PC-3 (cell line): ENCODE results near the gene PYROXD2. TPM values are rescaled to one million over a fixed set of nuclear protein-coding genes. Genes with fewer than 3 reads are reported as not detected.

Experiments used
- ATAC-seq: fragments of 200-7000 bp; cut with Tn5 transposase; 2 replicates; pipeline ENCODE4 v1.9.1; 2020; ENCODE audit warnings: mild to moderate bottlenecking, moderate library complexity
- BruUV-seq: library from RNA; stranded (reverse); fragments of 400-500 nt; replicated peaks from 2 replicates; lab custom pipeline; 2021; lab: Mats Ljungman, UMichigan
- CTCF ChIA-PET: fragments of 300-600 bp; sonication (Branson Sonifier 250); formaldehyde crosslinking; loops from one replicate; lab custom pipeline; 2022; ENCODE audit warnings: antibody characterized with exemption; lab: Charles Lee
- POLR2A ChIA-PET: fragments of 300-600 bp; sonication (Branson Sonifier 250); formaldehyde crosslinking; loops from one replicate; lab custom pipeline; 2022; ENCODE audit warnings: antibody characterized with exemption; ENCODE audit not compliant: unreplicated experiment; lab: Charles Lee
- DNase-seq: peaks from one replicate; pipeline ENCODE4 v3.0.0-alpha.2; 2015
- H2AFZ ChIP-seq: fragments of 300-600 bp; sonication (generic); 2 replicates; pipeline ENCODE4 v1.6.0; 2016; ENCODE audit warnings: antibody characterized with exemption, low read length
- H3F3A ChIP-seq: fragments of 300-600 bp; sonication (generic); one replicate; pipeline ENCODE4 v1.6.0; 2017; ENCODE audit warnings: antibody characterized with exemption, low read length, control low read depth, mild to moderate bottlenecking; ENCODE audit not compliant: unreplicated experiment
- H3K27ac ChIP-seq: fragments of 300-600 bp; sonication (generic); 2 replicates; pipeline ENCODE4 v1.5.1; 2016; ENCODE audit warnings: mild to moderate bottlenecking, low read length
- H3K27me3 ChIP-seq: fragments of 300-600 bp; sonication (generic); 2 replicates; pipeline ENCODE4 v1.6.1; 2016; ENCODE audit warnings: low read length, mixed read lengths
- H3K36me3 ChIP-seq: fragments of 300-600 bp; sonication (generic); 2 replicates; pipeline ENCODE4 v1.6.1; 2016; ENCODE audit warnings: low read depth, mixed run types, low read length, mixed read lengths
- H3K4me1 ChIP-seq: fragments of 300-600 bp; sonication (generic); 2 replicates; pipeline ENCODE4 v1.5.1; 2016; ENCODE audit warnings: low read length; ENCODE audit not compliant: insufficient read depth
- H3K4me2 ChIP-seq: fragments of 300-600 bp; sonication (generic); 2 replicates; pipeline ENCODE4 v1.6.0; 2016; ENCODE audit warnings: low read length
- H3K4me3 ChIP-seq: fragments of 300-600 bp; sonication (generic); 2 replicates; pipeline ENCODE4 v1.5.1; 2016; ENCODE audit warnings: mild to moderate bottlenecking, low read length, mixed read lengths
- H3K79me2 ChIP-seq: fragments of 300-600 bp; sonication (generic); 2 replicates; pipeline ENCODE4 v1.6.1; 2017; ENCODE audit warnings: low read length, mixed read lengths
- H3K9ac ChIP-seq: fragments of 300-600 bp; sonication (generic); 2 replicates; pipeline ENCODE4 v1.6.0; 2016; ENCODE audit warnings: mild to moderate bottlenecking, low read length
- H3K9me2 ChIP-seq: fragments of 300-600 bp; sonication (generic); replicated peaks from 2 replicates; pipeline ENCODE4 v1.6.1; 2016; ENCODE audit warnings: mixed run types, low read length, mixed read lengths
- H3K9me3 ChIP-seq: fragments of 300-600 bp; sonication (generic); 2 replicates; pipeline ENCODE4 v1.6.1; 2016; ENCODE audit warnings: low read length, mixed read lengths
- H4K20me1 ChIP-seq: fragments of 300-600 bp; sonication (generic); 2 replicates; pipeline ENCODE4 v1.6.1; 2016; ENCODE audit warnings: low read length, mixed read lengths
- CTCF ChIP-seq: fragments of 300-600 bp; sonication (generic); conservative IDR thresholded peaks from 2 replicates; pipeline ENCODE4 v1.5.1; 2017; ENCODE audit warnings: antibody characterized with exemption, low read depth, mild to moderate bottlenecking, low read length
- EZH2 ChIP-seq: fragments of 300-600 bp; sonication (generic); IDR thresholded peaks from one replicate; pipeline ENCODE4 v1.6.1; 2017; ENCODE audit warnings: antibody characterized with exemption, mild to moderate bottlenecking, low read length; ENCODE audit not compliant: unreplicated experiment
- EZH2phosphoT487 ChIP-seq: fragments of 300-600 bp; sonication (generic); IDR thresholded peaks from 2 replicates; pipeline ENCODE4 v1.6.1; 2018; ENCODE audit warnings: mild to moderate bottlenecking, antibody characterized with exemption, low read length, borderline replicate concordance
- intact Hi-C: fragments of 100-400 bp; cut with micrococcal nuclease; formaldehyde crosslinking; loops from 2 replicates; pipeline ENCODE4 v1.9.0; 2023
- total RNA-seq: library from RNA; depleted of rRNA; stranded (reverse); fragments of >200 nt; gene quantifications from 2 replicates; pipeline ENCODE4 v1.2.3, GENCODE V29; 2014

The PYROXD2 gene
- total RNA-seq, 1 experiment from 2014 or later, result 3.1 TPM

GRCh38 chr10:98407744-98408241, 7.2 kb downstream of the PYROXD2 start:
- no peaks in the 10 kb centered on the region for H3K79me2 ChIP-seq
- no peaks in the 10 kb centered on the region for H3K9me2 ChIP-seq
- H3K4me1 ChIP-seq, result peaks cover 26% of the 10 kb centered on the region
- H3K27ac ChIP-seq, result no peak overlapping the region
- no peaks in the 10 kb centered on the region for H3K9me3 ChIP-seq
- H3K4me3 ChIP-seq, result no peak overlapping the region
- H3K36me3 ChIP-seq, result no peaks in the 10 kb centered on the region
- no peaks in the 10 kb centered on the region for H4K20me1 ChIP-seq
- no TSS peak for BruUV-seq
- H2AFZ ChIP-seq, result no peak overlapping the region
- no peak overlapping the region for H3K9ac ChIP-seq
- TF ChIP-seq CTCF (no peak), EZH2phosphoT487 (no peak), EZH2 (no peak)
- no peak overlapping the region for H3K4me2 ChIP-seq
- CTCF ChIA-PET, result no interaction called here
- ATAC-seq (no peak), DNase-seq (no peak)
- intact Hi-C loops, result loop anchor here (10.0 kb wide), 1 partner anchor 143 kb away; the partner anchor contains the start of gene LOXL4
- no peaks in the 10 kb centered on the region for H3K27me3 ChIP-seq
- H3F3A ChIP-seq, result no peaks in the 10 kb centered on the region
- POLR2A ChIA-PET, result no interaction called here

GRCh38 chr10:98407017-98407743, 7.8 kb downstream of the PYROXD2 start:
- no peaks in the 10 kb centered on the region for H3K9me3 ChIP-seq
- H3F3A ChIP-seq, result no peaks in the 10 kb centered on the region
- ChIA-PET CTCF (no interaction called here), POLR2A (no interaction called here)
- no peak overlapping the region for H3K4me2 ChIP-seq
- no peak overlapping the region for H2AFZ ChIP-seq
- TF ChIP-seq CTCF (no peak), EZH2 (no peak), EZH2phosphoT487 (no peak)
- no peaks in the 10 kb centered on the region for H3K36me3 ChIP-seq
- H4K20me1 ChIP-seq, result no peaks in the 10 kb centered on the region
- H3K79me2 ChIP-seq, result no peaks in the 10 kb centered on the region
- H3K27ac ChIP-seq, result no peak overlapping the region
- intact Hi-C loops, result loop anchor here (10.0 kb wide), 1 partner anchor 142 kb away; the partner anchor contains the start of gene LOXL4
- H3K4me1 ChIP-seq, result peaks cover 26% of the 10 kb centered on the region
- no peaks in the 10 kb centered on the region for H3K9me2 ChIP-seq
- DNase-seq (no peak), ATAC-seq (no peak)
- H3K4me3 ChIP-seq, result no peak overlapping the region
- no peaks in the 10 kb centered on the region for H3K27me3 ChIP-seq
- H3K9ac ChIP-seq, result no peak overlapping the region
- BruUV-seq, result no TSS peak

- peaks cover 26% of the 10 kb centered on the region for H3K4me1 ChIP-seq
- no peak for TF ChIP-seq EZH2phosphoT487
- TF ChIP-seq CTCF, result no peak
- TF ChIP-seq EZH2, result no peak
These were observed 9.6 kb downstream of the PYROXD2 start for GRCh38 chr10:98405422-98405821.

More at GRCh38 chr10:98405422-98405821, 9.6 kb downstream of the PYROXD2 start:
- Histone ChIP-seq H4K20me1 (no peaks in the 10 kb centered on the region), H3F3A (no peaks in the 10 kb centered on the region), H2AFZ (no peak overlapping the region), H3K36me3 (no peaks in the 10 kb centered on the region), H3K9ac (peak overlapping the region; percentile 74), H3K4me2 (peak overlapping the region; percentile 72; the same call in 1 of the 2 replicates), H3K4me3 (no peak overlapping the region), H3K27me3 (no peaks in the 10 kb centered on the region), H3K79me2 (no peaks in the 10 kb centered on the region), H3K9me2 (no peaks in the 10 kb centered on the region), H3K27ac (peak overlapping the region; percentile 97), H3K9me3 (no peaks in the 10 kb centered on the region)
- POLR2A ChIA-PET, result no interaction called here
- ATAC-seq (no peak), DNase-seq (no peak)
- CTCF ChIA-PET, result no interaction called here
- intact Hi-C loops, result loop anchor here (2.0 to 10.0 kb wide), 2 partner anchors 55 to 141 kb away; partner anchors contain the start of gene LOXL4
- BruUV-seq, result no TSS peak
